GM13976 (cell line): ENCODE data around the gene GRK5.

ENCODE experiments used
- DNase-seq: peaks from one replicate; pipeline ENCODE4 v3.0.0; 2012; ENCODE audit warnings: low spot score
- CTCF ChIP-seq: IDR thresholded peaks from 2 replicates; pipeline ENCODE4 v1.5.1; 2012; ENCODE audit warnings: borderline replicate concordance, mild to moderate bottlenecking; ENCODE audit not compliant: insufficient read depth; ENCODE audit errors: extremely low read depth, missing control alignments, control extremely low read depth
- in situ Hi-C: fragments of 300-500 bp; cut with MboI; formaldehyde crosslinking; loops from one replicate; pipeline ENCODE4 v1.12.0; 2022; ENCODE audit warnings: low sequenced_read_pairs, mixed read lengths, inconsistent platforms; ENCODE audit not compliant: unreplicated experiment

Gene GRK5

GRCh38 chr10:119211625-119212441 is 4.5 kb downstream of the GRK5 start:
- DNase-seq: no peak
- no peak for TF ChIP-seq CTCF
- in situ Hi-C loops: no loop called here

DNA sequence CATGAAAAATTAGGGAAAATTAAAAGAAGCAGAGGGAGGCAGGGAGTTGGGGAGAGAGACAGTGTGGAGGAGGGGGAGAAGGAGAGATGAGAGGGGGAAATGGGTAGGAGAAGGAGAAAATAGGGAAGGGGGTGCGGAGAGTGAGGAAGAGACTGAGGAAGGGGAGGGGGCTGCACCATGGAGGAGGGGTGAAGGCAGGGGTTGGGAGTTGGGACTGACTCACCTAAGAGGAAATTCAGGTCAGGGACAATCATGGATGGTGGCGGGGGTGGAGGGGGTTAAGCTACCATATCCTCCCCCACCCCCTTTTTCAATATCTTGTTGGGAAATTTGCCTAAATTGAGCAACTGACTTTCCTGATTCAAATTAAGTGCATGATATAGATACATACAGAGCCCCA is 8.0 kb downstream of the GRK5 start:
- DNase-seq: no peak
- no peak for TF ChIP-seq CTCF
- in situ Hi-C loops: no loop called here

GRCh38 chr10:119216127-119216526 is 8.8 kb downstream of the GRK5 start:
- in situ Hi-C loops: no loop called here
- no peak for TF ChIP-seq CTCF
- no peak for DNase-seq

DNA sequence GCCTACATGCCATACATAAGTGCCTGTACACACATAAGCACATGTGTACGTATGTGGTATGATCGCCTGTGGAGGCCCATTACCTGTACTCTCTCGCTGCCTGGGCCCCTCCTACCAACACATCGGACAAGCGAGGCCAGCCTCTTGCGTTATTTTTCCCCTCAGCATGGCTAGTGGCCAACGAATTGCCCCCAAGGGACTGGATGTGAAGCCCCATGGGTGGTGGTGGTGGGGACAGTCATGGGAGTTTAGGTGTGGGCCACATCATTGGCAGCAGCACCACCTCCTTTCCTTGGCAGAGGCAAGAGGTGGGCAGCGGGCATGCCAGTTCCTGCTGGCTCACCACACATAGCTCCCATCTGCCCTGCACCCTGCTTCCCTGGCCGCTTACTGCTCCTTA is 10.0 kb downstream of the GRK5 start:
- TF ChIP-seq CTCF: no peak
- DNase-seq: no peak
- in situ Hi-C loops: no loop called here

DNA sequence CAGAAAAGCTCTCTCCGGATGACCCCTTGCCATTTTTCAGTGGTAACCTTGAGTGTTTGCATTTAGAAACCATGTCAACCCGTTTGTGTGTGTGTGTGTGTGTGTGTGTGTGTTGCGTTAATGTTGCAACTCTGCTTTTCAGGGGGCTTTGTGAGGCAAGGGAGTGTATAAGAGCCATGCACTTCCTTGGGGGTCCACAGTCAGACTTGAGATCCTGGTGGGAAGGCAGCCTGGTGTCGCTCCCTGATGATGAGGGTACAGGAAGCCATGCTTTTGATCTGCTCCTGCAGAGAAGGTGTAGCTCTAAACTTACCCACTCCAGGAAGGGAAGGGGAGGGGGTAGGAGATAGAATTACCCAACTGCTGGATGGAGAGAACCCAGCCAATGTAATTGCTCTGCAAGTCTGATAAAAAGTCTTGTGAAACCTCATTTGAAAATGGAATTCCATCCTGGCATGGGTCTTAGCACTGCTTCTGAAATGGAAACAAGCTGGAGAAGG is 10.7 kb downstream of the GRK5 start:
- TF ChIP-seq CTCF: no peak
- in situ Hi-C loops: no loop called here
- DNase-seq: no peak

GRCh38 chr10:119219871-119220270 is 12.5 kb downstream of the GRK5 start:
- DNase-seq: no peak
- TF ChIP-seq CTCF: no peak
- in situ Hi-C loops: no loop called here
